ENCODE measurements around the gene FGR.

DNA sequence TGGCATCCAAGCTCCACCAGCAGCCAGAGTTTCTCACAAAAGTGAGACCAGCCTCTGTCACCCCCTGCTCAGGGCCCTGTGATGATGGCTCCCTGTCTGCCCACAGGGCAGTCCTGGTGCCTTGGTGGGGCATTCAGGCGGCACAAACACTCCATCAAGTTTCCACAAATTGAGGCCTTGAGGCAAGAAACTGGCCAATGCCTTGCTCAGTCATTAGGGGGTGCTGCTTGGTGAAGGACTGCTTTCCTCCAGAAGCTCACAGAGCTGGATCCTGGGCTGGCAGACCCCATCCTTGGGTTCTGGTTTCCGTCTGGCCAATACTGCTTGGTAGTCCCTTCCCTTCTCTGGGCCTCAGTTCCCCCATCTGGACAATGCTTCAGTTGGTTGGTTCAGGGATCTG, 18.5 kb downstream of the FGR start:
- TF ChIP-seq, protein P1, sequence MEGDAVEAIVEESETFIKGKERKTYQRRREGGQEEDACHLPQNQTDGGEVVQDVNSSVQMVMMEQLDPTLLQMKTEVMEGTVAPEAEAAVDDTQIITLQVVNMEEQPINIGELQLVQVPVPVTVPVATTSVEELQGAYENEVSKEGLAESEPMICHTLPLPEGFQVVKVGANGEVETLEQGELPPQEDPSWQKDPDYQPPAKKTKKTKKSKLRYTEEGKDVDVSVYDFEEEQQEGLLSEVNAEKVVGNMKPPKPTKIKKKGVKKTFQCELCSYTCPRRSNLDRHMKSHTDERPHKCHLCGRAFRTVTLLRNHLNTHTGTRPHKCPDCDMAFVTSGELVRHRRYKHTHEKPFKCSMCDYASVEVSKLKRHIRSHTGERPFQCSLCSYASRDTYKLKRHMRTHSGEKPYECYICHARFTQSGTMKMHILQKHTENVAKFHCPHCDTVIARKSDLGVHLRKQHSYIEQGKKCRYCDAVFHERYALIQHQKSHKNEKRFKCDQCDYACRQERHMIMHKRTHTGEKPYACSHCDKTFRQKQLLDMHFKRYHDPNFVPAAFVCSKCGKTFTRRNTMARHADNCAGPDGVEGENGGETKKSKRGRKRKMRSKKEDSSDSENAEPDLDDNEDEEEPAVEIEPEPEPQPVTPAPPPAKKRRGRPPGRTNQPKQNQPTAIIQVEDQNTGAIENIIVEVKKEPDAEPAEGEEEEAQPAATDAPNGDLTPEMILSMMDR (optimal IDR thresholded peaks at IDR 0.05 in 1 of 3, IDR thresholded peaks at IDR 0.05 in 1 of 3, conservative IDR thresholded peaks at IDR 0.05 in 1 of 3; ENCODE audit: extremely low read depth in 1 of 3, insufficient read depth in 2 of 3, low read length in 3 of 3), result peak; percentile 34 to 39 (median 38)
- TF ChIP-seq EZH2 (IDR thresholded peaks at IDR 0.05; ENCODE audit: low read length), result no peak

All from keratinocyte (primary cell).